ENCODE data around the gene PPOX.
A peak's percentile ranks its signal among the peaks of the same experiment; 100 is the strongest.

GRCh38 chr1:161215076-161215475 is 48.9 kb downstream of the PPOX start, which contains the start of gene FCER1G:
- TF ChIP-seq CTCF (IDR thresholded peaks at IDR 0.05 in 2 of 3, conservative IDR thresholded peaks at IDR 0.05 in 1 of 3; ENCODE audit: borderline replicate concordance in 1 of 3, insufficient read depth in 1 of 3, low read depth in 2 of 3, low read length in 2 of 3) (no peak), ATF3 (IDR thresholded peaks at IDR 0.05) (no peak), ZFX (IDR thresholded peaks at IDR 0.05) (no peak), CEBPB (IDR thresholded peaks at IDR 0.05; ENCODE audit: low read depth) (no peak), POLR2A (IDR thresholded peaks at IDR 0.05; ENCODE audit: borderline replicate concordance, extremely low read depth, insufficient read depth, insufficient read length) (no peak), POLR2AphosphoS5 (IDR thresholded peaks at IDR 0.05; ENCODE audit: low read depth, low read length) (peak; percentile 29; the same call in 1 of the 2 replicates), EZH2 (IDR thresholded peaks at IDR 0.05) (no peak), SRF (IDR thresholded peaks at IDR 0.05; ENCODE audit: low read depth) (no peak), RAD21 (IDR thresholded peaks at IDR 0.05; ENCODE audit: low read depth) (no peak), EZH2phosphoT487 (IDR thresholded peaks at IDR 0.05; ENCODE audit: borderline replicate concordance) (no peak), FOSL1 (IDR thresholded peaks at IDR 0.05; ENCODE audit: low read depth) (no peak), REST (IDR thresholded peaks at IDR 0.05; ENCODE audit: low read depth) (no peak), SP1 (IDR thresholded peaks at IDR 0.05; ENCODE audit: low read depth) (no peak), SIN3A (IDR thresholded peaks at IDR 0.05; ENCODE audit: low read depth) (no peak)
